ENCODE data around the gene QSOX1. TPM values are rescaled to one million over a fixed set of nuclear protein-coding genes. Genes with fewer than 3 reads are reported as not detected.

The QSOX1 gene
- total RNA-seq, 2 experiments from 2014 or later, result 38.9 to 40.9 TPM

Other genes starting within 250 kb of the QSOX1 start
- gene CEP350, start 200.1 kb upstream of the QSOX1 start, total RNA-seq, result 10 to 100 TPM; 37.0 to 41.6 TPM
- gene LHX4, start 75.4 kb downstream of the QSOX1 start, total RNA-seq, result not detected

All from activated CD8-positive, alpha-beta memory T cell treated with anti-CD3 and anti-CD28 coated beads for 36 hours (primary cell).